Dermis blood vessel endothelial cell (primary cell): Measurements from ENCODE around the gene ACBD6. TPM values are rescaled to one million over a fixed set of nuclear protein-coding genes. Genes with fewer than 3 reads are reported as not detected.
A peak's percentile ranks its signal among the peaks of the same experiment; 100 is the strongest.

Source experiments
- DNase-seq: peaks from one replicate; pipeline ENCODE4 v3.0.0; 2010
- total RNA-seq: library from RNA; depleted of rRNA; stranded (reverse); fragments of >200 nt; gene quantifications from 2 replicates; pipeline ENCODE4 v1.2.3, GENCODE V29; 2014

ACBD6 gene
- total RNA-seq, 1 donor from 2014 or later: 52.6 TPM

DNA sequence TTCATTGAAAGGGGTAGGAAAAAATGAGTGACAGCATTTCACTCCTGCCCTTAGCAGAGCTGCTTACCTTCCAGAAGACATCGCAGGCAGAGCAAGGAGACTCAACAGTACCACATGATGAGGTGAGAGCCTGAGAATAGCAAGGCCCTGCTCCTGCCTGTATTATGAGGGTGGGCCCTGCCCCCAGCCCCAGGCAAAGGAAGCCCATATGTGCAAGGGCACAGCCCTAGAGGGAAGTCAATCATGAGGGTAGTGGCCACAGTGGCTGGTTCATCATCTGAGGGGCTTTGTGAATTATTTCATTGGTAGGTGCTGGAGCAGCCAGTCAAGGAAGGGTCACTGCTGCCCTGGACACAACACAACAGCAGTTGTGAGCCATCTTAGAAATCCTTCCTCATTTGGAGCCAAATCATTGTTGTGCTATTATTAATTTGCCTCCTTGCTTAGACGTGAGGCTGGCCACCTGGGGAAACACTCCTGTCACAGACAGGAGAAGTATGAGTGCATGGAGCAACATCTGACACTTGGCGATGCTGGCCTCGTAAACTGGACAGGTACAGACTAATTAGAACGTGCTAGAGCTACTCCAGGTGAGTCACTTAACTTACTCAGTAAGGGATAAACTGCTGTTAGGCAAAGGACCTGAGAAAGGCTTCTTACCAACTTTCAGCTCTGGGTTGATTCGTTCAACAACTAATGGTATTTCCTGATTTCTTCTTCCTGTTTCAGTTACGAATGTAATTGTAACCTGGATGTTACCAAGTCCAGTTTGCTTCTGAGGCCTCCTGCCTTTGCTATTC is 22.7 kb upstream of the ACBD6 start:
- peak; percentile 24 for DNase-seq

DNA sequence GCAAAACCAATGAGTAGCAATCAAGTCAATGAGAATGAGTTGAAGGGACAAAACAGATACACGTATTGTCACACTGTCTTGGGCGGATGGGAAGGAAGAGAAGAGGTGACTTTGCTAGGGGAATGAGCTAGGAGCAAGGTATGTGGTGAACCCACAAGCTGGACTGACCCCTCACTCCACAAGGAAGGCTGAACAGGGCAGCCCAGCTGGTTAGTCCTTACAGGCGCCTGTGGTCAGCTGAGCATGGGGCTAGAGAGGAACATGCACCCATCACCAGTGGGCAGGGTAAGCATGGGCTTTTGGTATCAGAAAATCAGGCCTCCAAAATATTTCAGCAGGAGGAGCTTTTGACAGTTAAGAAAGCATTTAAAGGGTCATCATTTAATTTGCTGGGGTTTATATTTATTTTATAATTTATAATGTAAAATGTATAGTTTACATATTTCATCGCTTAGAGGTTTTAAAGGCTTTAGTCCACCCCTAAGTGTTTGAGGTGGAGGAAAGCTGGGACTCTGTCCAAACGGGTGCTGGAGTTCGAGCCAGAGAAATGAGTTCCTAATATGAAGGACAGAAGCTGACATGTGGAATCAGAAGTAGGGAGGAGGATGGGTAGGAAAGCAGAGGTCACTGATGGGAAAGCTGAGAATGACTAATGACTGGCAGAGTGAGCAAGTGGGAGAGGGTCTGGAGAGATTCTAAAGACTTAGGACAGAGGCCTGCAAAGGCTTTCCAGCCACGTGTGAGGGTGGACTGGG is 22.0 kb upstream of the ACBD6 start:
- DNase-seq: no peak

DNA sequence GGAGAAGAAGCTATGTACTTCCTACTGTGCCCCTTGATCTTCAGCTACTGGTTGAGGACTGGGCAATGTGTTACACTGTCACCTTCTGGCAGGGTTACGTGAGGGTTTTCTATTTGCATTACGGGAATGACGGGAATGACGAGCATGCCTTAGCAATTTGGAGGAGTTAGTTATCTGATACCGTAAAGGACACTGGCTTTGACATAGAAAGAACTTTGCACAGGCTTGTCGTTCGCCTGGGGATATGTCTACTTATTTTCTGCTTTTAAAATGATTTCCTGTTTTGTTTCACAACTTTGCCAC is 19.8 kb upstream of the ACBD6 start:
- no peak for DNase-seq

GRCh38 chr1:180521474-180522212 is 19.3 kb upstream of the ACBD6 start:
- no peak for DNase-seq

DNA sequence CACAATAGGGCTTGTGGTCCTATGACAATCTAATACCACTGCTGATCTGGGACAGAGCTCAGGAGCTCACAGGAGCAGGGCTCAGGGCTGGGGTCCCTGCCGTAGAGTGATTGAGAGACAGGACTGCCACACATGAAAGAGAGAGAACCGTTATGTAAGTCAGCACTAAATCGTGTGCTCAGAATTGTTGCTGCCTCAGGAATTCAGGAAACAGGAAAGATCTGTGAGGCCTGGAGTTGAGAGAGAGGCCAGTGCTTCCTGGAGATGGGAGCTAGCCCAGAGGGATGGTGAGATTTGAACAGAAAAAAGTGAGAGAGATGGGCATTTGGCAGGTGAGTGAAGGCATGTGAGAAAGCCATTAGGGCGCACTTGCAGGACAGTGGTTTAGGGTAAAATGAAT is 17.5 kb upstream of the ACBD6 start:
- peak; percentile 87 for DNase-seq

DNA sequence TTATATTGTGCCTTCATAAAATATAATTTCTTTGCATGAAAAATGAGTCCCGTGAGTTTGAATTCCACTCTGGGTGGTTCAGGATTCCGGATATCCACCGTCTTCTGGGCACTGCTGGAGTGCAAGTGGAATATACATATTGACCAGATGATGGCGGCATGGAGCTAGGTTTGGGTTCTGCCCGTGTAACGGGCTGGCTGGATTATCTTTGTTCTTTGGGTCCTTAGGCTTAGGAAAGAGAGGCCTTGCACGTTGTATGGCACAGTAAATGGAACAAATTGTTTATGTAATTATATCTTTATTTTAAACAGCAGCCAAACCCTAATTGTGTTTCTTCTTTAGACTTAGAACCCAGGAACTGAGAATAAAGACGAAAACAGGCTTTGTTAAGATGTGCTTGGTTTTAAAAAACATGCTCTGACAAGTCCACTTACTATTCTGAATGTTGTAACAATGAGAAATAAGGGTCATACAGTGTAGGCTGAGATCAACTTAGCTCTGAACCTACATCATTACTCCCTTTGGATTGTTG is 13.5 kb upstream of the ACBD6 start:
- DNase-seq: peak; percentile 92

DNA sequence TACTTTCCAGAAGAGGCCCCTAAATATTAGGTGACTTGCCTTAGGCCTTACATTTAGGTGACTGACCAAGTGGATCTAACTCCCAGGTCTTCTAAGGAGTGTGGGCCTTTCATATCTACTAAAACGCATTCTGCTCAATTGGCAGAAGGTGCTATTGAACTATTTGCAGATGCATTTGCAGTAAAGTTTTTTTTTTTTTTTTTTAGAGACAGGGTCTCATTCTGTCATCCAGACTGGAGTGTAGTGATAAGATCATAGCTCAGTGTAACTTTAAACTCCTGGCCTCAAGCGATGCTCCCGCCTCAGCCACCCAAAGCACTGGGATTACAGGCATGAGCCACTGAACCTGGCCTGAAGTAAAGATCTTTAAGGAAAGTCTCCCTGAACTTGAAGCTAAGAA is 13.0 kb upstream of the ACBD6 start:
- DNase-seq: no peak

DNA sequence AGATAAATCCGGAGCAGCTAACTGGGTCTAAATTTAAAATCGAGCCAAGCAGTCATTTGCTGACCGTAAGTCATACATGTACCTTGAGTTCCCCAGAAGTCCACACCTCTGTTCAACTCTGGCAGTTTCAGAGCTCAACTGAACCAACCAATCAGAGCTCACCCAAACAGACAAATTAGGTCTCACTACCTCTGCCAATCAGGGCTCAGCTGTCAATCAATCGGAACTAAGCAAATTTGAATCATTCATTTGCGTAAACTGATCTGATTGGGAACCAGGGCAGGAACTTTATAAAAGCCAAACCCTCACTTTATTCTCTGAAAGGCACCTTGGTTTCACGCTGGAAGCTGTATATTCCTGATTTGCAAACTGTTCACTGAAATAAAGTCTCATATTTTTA is 11.2 kb upstream of the ACBD6 start:
- no peak for DNase-seq

DNA sequence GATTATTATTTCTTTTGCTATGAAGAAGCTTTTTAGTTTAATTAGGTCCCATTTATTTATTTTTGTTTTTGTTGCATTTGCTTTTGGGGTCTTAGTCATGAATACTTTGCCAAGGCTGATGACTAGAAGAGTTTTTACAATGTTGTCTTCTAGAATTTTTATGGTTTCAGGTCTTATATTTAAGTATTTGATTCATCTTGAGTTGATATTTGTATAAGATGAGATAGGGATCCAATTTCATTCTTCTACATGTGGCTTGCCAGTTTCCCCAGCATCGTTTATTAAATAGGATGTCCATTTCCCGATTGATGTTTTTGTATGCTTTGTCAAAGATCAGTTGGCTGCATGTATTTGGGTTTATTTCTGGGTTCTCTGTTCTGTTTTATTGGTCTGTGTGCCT is 8.5 kb upstream of the ACBD6 start:
- DNase-seq: no peak

- no peak for DNase-seq
Measured at GRCh38 chr1:180508725-180509097, 6.3 kb upstream of the ACBD6 start.

DNA sequence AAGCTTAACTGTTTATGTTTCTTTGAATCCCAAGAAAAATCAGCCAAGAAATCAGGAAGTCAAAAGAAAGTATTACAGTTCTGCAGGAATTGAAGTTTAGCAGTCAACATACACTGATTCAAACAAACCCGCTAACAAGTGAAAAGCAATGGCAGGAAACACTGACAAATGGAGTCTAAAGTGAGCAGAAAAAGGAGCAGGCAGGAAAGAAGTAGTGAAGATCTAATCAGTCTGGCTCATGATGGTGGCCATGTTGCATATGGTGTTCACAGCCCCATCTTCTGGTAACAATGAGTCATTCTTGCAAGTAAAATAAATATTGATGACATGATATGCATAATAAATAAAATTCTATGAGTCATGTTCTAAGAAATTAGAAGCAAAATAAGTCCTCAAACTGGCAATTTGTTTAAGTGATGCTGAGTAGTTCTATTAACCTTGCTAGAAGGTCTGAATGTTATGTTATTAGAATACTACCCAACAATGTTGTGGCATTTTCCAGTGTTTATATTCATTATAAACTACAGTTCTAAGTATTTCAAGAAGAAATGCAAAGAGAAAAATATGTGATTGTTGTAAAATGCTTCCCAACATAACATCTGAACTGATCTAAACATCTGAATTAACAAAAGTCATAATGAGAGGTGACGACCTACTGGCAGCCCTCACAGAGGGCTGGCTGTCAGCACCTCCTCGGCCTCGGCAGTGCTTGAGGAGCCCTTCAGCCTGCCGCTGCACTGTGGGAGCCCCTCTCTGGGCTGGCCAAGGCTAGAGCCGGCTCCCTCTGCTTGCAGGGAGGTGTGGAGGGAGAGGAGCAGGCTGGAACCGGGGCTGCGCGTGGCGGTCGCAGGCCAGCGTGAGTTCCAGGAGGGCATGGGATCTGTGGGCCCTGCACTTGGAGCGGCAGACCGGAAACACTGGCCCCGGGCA is 5.7 kb upstream of the ACBD6 start:
- DNase-seq: peak; percentile 73

- peak; percentile 48 for DNase-seq
Measured at GRCh38 chr1:180505732-180506335, 3.5 kb upstream of the ACBD6 start.

DNA sequence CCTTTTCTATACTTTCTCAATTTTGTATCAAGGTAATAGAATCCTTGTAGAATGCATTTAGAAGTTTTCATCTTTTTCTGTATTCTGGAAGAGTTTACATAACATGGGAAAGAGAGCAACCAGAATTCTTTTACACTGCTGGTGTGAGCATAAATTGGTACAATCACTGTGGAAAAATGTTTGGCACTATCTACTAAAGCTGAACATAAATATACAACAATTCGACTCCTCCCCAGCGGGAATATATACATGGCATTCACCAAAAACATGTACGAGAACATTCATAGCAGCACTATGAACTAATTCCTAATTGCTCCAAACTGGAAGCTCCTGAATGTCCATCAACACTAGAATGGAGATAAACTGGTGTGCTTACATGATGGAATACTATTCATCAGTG is 1.8 kb upstream of the ACBD6 start:
- DNase-seq: no peak

DNA sequence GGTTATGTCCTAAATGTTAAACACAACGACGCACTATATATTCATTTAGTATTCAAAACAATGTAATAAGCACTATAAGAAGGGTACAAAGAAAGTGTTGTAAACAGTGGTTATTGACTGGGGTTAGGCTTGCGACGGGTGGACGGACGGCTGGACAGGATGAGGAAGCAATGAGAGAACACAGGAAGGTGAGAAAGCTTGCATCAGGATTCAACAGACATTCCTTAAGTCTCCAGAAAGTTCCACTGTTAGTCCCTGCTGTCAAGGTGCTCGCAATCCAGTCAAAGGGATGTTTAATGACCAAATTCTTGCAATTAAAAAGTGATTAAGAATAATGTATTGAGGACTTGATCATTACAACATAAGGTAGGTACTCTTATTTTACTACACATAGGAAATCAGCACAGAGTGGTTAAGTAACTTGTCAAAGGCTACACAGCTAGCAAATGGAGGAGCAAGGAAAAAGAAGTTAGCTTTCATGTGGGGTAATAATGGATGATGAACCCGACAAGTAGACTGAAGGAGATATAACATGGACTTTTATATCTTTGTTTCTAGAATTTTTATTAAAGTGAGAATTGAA is 994 bp upstream of the ACBD6 start:
- peak; percentile 61 for DNase-seq

GRCh38 chr1:180501865-180502360 is 464 bp downstream of the ACBD6 start:
- no peak for DNase-seq

GRCh38 chr1:180500689-180501088 is 1.7 kb downstream of the ACBD6 start:
- no peak for DNase-seq

DNA sequence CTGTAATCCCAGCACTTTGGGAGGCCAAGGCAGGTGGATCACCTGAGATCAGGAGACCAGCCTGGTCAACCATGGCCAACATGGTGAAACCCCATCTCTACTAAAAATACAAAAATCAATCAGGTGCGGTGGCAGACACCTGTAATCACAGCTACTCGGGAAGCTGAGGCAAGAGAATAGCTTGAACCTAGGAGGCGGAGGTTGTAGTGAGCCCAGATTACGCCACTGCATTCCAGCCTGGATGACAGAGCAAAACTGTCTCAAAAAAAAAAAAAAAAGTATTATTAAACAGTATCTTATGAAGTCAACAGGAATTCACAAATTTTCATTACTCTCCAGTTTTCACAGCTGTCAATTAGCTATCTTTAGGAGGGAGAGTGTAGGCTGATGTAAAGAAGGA is 3.8 kb downstream of the ACBD6 start:
- DNase-seq: no peak

DNA sequence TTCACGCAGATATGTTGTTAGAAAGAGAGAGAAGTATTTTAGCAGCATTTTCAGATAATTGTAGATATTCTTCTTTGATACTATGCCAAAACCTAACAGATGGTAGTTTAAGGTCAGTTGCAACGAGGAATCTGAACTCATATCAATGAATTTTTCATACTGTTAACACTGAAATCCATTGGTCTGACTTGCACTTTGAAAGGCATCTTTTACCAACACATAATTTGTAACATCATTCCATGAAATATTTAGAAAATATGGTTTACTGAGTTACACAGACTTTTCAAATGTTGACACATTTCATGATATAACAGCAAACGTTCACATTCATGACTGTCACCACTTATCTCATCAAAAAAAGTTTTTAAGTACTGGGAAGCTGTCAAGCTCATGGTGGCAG is 4.6 kb downstream of the ACBD6 start:
- DNase-seq: no peak

- DNase-seq: no peak
Measured at GRCh38 chr1:180494370-180494769, 8.0 kb downstream of the ACBD6 start.

DNA sequence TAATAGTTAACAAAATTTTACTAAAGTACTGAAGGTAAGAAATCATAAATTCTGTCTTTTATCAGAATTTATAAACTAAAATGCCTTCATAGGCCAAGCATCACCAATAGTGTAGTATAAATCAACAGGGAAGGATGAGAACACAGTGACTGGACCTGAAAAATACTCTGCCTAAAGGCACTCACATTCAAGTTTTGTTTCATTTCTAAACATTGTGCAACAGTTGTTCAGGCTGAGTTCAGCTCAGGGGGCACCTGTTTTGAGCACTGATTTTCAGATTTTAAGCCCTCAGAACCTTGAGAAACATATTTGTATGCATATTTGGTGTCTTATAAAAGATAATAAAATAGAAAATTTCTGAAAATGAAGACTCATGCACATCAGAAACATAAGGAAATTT is 12.4 kb downstream of the ACBD6 start:
- DNase-seq: no peak

GRCh38 chr1:180489313-180489712 is 13.1 kb downstream of the ACBD6 start:
- no peak for DNase-seq
